Keratinocyte (primary cell): ENCODE measurements around the gene PGM2L1. TPM values are rescaled to one million over a fixed set of nuclear protein-coding genes. Genes with fewer than 3 reads are reported as not detected.

Source experiments
- DNase-seq: peaks from one replicate; pipeline ENCODE4 v3.0.0-alpha.2; 2011; ENCODE audit warnings: low read depth, missing footprints, low spot score
- FAIRE-seq: peaks from 2 replicates; lab custom pipeline; 2011; peaks lifted over from hg19 to GRCh38; lab: Jason Lieb, UNC
- H2AFZ ChIP-seq: 2 replicates; pipeline ENCODE4 v1.6.0; 2012; ENCODE audit warnings: low read length, control low read depth, inconsistent platforms; ENCODE audit not compliant: control insufficient read depth
- H3K27ac ChIP-seq: 2 replicates; pipeline ENCODE4 v1.5.1; 2011; ENCODE audit warnings: low read length; ENCODE audit not compliant: control insufficient read depth, insufficient read depth
- H3K27me3 ChIP-seq: 3 replicates; pipeline ENCODE4 v1.6.0; 2011; ENCODE audit warnings: low read length; ENCODE audit not compliant: control insufficient read depth, insufficient read depth; ENCODE audit errors: extremely low read depth
- H3K36me3 ChIP-seq, 2 experiments: 2 replicates in 1 of 2; 3 replicates in 1 of 2; pipeline ENCODE4 v1.5.1; 2011; ENCODE audit warnings: low read length in 2 of 2, mild to moderate bottlenecking in 1 of 2; ENCODE audit not compliant: control insufficient read depth in 2 of 2, insufficient read depth in 2 of 2; ENCODE audit errors: extremely low read depth in 1 of 2
- H3K4me1 ChIP-seq: 3 replicates; pipeline ENCODE4 v1.5.1; 2011; ENCODE audit warnings: low read length; ENCODE audit not compliant: control insufficient read depth, insufficient read depth; ENCODE audit errors: extremely low read depth
- H3K4me2 ChIP-seq: 3 replicates; pipeline ENCODE4 v1.6.0; 2011; ENCODE audit warnings: low read depth, low read length; ENCODE audit not compliant: control insufficient read depth, insufficient read depth; ENCODE audit errors: extremely low read depth
- H3K4me3 ChIP-seq, 3 experiments: fragments of 200-600 bp in 1 of 3; sonication (generic) in 1 of 3; 2 replicates in 2 of 3; 3 replicates in 1 of 3; pipeline ENCODE4 v1.5.1; 2011 to 2016; ENCODE audit warnings: low read length in 3 of 3, mild to moderate bottlenecking in 3 of 3, control low read depth in 2 of 3, inconsistent platforms in 1 of 3, low read depth in 1 of 3, mixed read lengths in 1 of 3, mixed run types in 1 of 3, moderate library complexity in 1 of 3; ENCODE audit not compliant: control insufficient read depth in 2 of 3, insufficient read depth in 2 of 3; ENCODE audit errors: extremely low read depth in 1 of 3
- H3K79me2 ChIP-seq: 2 replicates; pipeline ENCODE4 v1.6.0; 2012; ENCODE audit warnings: low read length; ENCODE audit not compliant: control insufficient read depth, insufficient read depth
- H3K9ac ChIP-seq: 3 replicates; pipeline ENCODE4 v1.6.0; 2011; ENCODE audit warnings: low read length; ENCODE audit not compliant: control insufficient read depth, insufficient read depth; ENCODE audit errors: extremely low read depth
- H3K9me1 ChIP-seq: 3 replicates; pipeline ENCODE4 v1.6.0; 2011; ENCODE audit warnings: low read length; ENCODE audit not compliant: control insufficient read depth, insufficient read depth; ENCODE audit errors: extremely low read depth
- H3K9me3 ChIP-seq: 2 replicates; pipeline ENCODE4 v1.5.1; 2012; ENCODE audit warnings: low read depth, low read length; ENCODE audit not compliant: control insufficient read depth
- H4K20me1 ChIP-seq: 3 replicates; pipeline ENCODE4 v1.6.0; 2011; ENCODE audit warnings: low read length; ENCODE audit not compliant: control insufficient read depth, insufficient read depth; ENCODE audit errors: extremely low read depth
- EZH2 ChIP-seq: IDR thresholded peaks from one replicate; pipeline ENCODE4 v1.6.1; 2012; ENCODE audit warnings: inconsistent platforms, mild to moderate bottlenecking, low read length, moderate library complexity
- dilution Hi-C: fragments of 300-500 bp; cut with MboI; formaldehyde crosslinking; loops from one replicate; pipeline ENCODE4 v1.7.0; 2020; ENCODE audit warnings: low sequenced_read_pairs; ENCODE audit not compliant: extremely low pct_ligation_motif_present
- polyA plus RNA-seq, 5 experiments: library from polyadenylated mRNA; depleted of rRNA in 3 of 5; stranded (reverse) in 3 of 5; stranded (forward) in 1 of 5; unstranded in 1 of 5; fragments of >200 nt; gene quantifications; 1 replicate in 1 of 5; 2 replicates in 3 of 5; 3 replicates in 1 of 5; pipeline versions ENCODE4 v1.2.1 to v1.2.3, GENCODE V29; 2011 to 2012; ENCODE audit warnings: missing spikeins in 2 of 5, low read depth in 1 of 5, low replicate concordance in 1 of 5
- TF ChIP-seq, protein P1 (sequence below), 3 experiments: IDR thresholded peaks in 1 of 3; conservative IDR thresholded peaks in 1 of 3; optimal IDR thresholded peaks in 1 of 3; 2 replicates in 2 of 3; 3 replicates in 1 of 3; pipeline versions ENCODE3 to v1.5.1; 2011; ENCODE audit warnings: low read length in 3 of 3, mild to moderate bottlenecking in 3 of 3, moderate library complexity in 2 of 3, control low read depth in 1 of 3, inconsistent platforms in 1 of 3; ENCODE audit not compliant: insufficient read depth in 2 of 3; ENCODE audit errors: extremely low read depth in 1 of 3

Gene PGM2L1
- polyA plus RNA-seq, 1 donor (not counting 4 experiments of a cell fraction or from before 2014, with no cell fraction given), result 3.1 TPM

DNA sequence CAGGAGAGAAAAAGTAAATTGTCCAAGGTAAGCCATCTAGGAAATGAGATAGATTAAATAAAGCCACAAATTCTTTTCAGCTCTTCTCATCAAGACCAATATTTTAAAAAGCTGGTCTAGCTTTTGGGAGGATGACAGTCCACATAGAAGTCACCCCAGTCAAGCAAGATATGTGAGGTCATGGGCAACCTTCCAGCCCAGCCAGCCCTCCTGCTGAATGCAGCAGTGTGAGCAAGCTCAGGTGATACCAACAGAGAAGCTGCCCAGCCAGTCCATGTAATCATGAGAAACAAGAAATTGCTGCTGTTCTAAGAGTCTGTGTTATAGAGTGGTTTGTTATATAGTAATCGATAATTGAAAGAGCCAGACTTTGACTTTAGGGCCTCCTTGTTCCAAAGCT, 40.4 kb upstream of the PGM2L1 start:
- Histone ChIP-seq H3K4me3 (no peak overlapping the region), H3K4me1 (peaks cover 3% of the 10 kb centered on the region), H3K36me3 (no peaks in the 10 kb centered on the region), H3K4me2 (no peak overlapping the region), H3K27ac (no peak overlapping the region), H4K20me1 (no peaks in the 10 kb centered on the region), H3K9me3 (no peaks in the 10 kb centered on the region), H3K9me1 (no peaks in the 10 kb centered on the region), H3K27me3 (no peaks in the 10 kb centered on the region), H3K79me2 (no peaks in the 10 kb centered on the region), H2AFZ (no peak overlapping the region), H3K9ac (no peak overlapping the region)
- no peak for DNase-seq
- no peak for FAIRE-seq
- TF ChIP-seq, protein P1, sequence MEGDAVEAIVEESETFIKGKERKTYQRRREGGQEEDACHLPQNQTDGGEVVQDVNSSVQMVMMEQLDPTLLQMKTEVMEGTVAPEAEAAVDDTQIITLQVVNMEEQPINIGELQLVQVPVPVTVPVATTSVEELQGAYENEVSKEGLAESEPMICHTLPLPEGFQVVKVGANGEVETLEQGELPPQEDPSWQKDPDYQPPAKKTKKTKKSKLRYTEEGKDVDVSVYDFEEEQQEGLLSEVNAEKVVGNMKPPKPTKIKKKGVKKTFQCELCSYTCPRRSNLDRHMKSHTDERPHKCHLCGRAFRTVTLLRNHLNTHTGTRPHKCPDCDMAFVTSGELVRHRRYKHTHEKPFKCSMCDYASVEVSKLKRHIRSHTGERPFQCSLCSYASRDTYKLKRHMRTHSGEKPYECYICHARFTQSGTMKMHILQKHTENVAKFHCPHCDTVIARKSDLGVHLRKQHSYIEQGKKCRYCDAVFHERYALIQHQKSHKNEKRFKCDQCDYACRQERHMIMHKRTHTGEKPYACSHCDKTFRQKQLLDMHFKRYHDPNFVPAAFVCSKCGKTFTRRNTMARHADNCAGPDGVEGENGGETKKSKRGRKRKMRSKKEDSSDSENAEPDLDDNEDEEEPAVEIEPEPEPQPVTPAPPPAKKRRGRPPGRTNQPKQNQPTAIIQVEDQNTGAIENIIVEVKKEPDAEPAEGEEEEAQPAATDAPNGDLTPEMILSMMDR (optimal IDR thresholded peaks at IDR 0.05 in 1 of 3, IDR thresholded peaks at IDR 0.05 in 1 of 3, conservative IDR thresholded peaks at IDR 0.05 in 1 of 3; ENCODE audit: extremely low read depth in 1 of 3, insufficient read depth in 2 of 3, low read length in 3 of 3), result no peak
- TF ChIP-seq EZH2, result no peak
- dilution Hi-C loops, result loop anchor here (25.0 kb wide), 1 partner anchor 176 kb away; no protein-coding TSS in a partner anchor

DNA sequence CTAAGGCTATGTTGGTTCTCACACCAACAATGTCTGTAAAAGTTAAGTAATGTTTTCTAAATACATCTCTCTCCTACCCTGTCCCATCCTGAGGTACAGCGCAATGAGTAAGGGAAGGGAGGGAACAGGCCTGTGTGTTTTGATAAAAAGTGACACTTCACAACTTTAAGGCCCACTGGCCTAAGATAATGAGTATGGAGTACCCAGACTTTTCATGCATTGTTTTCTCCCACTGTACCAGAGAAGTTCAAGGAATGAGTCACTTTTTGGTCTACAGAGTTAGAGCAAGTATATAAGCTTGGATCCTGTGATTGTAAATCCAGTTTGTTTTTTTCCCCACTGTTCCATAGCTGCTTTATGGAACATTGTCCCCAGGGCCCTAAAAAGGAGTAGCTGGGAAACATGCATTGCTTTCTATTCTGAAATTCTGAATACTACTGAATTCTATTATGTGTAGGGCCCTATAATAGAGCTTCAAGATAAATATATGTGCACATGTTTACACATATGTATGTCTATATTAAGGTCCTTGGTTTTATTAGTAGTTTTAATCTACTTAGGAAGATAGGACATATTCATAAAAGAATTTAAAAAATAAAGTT, 39.3 kb upstream of the PGM2L1 start:
- H3K79me2 ChIP-seq, result no peaks in the 10 kb centered on the region
- H3K36me3 ChIP-seq, result no peaks in the 10 kb centered on the region
- H4K20me1 ChIP-seq, result no peaks in the 10 kb centered on the region
- H2AFZ ChIP-seq, result no peak overlapping the region
- no peaks in the 10 kb centered on the region for H3K27me3 ChIP-seq
- DNase-seq, result no peak
- H3K4me1 ChIP-seq, result no peaks in the 10 kb centered on the region
- dilution Hi-C loops, result loop anchor here (25.0 kb wide), 1 partner anchor 175 kb away; no protein-coding TSS in a partner anchor
- no peak overlapping the region for H3K4me2 ChIP-seq
- H3K4me3 ChIP-seq, result no peak overlapping the region
- H3K9me1 ChIP-seq, result no peaks in the 10 kb centered on the region
- H3K27ac ChIP-seq, result no peak overlapping the region
- TF ChIP-seq, protein P1 (optimal IDR thresholded peaks at IDR 0.05 in 1 of 3, IDR thresholded peaks at IDR 0.05 in 1 of 3, conservative IDR thresholded peaks at IDR 0.05 in 1 of 3; ENCODE audit: extremely low read depth in 1 of 3, insufficient read depth in 2 of 3, low read length in 3 of 3), result no peak
- TF ChIP-seq EZH2, result no peak
- no peaks in the 10 kb centered on the region for H3K9me3 ChIP-seq
- no peak overlapping the region for H3K9ac ChIP-seq
- no peak for FAIRE-seq
